GM23338 (cell line): ENCODE results near the gene LRRFIP2. TPM values are rescaled to one million over a fixed set of nuclear protein-coding genes. Genes with fewer than 3 reads are reported as not detected.

ENCODE experiments used
- ATAC-seq: fragments of 200-7000 bp; cut with Tn5 transposase; 3 replicates; pipeline ENCODE4 v1.9.1; 2020
- DNase-seq: peaks from one replicate; pipeline ENCODE4 v3.0.0-alpha.2; 2015; ENCODE audit warnings: low spot score
- H2AFZ ChIP-seq: fragments of 200-600 bp; sonication (generic); 2 replicates; pipeline ENCODE4 v1.8.0; 2016; ENCODE audit warnings: antibody characterized with exemption, mild to moderate bottlenecking, moderate library complexity
- H3F3A ChIP-seq: fragments of 200-600 bp; sonication (generic); replicated peaks from 2 replicates; pipeline ENCODE4 v1.8.0; 2017; ENCODE audit warnings: antibody characterized with exemption, mixed run types, low read depth
- H3K27ac ChIP-seq: fragments of 200-600 bp; sonication (generic); 2 replicates; pipeline ENCODE4 v1.6.1; 2016; ENCODE audit warnings: low read depth
- H3K27me3 ChIP-seq: fragments of 200-600 bp; sonication (generic); 2 replicates; pipeline ENCODE4 v1.8.0; 2016; ENCODE audit warnings: mild to moderate bottlenecking, mixed run types, moderate library complexity; ENCODE audit not compliant: insufficient read depth
- H3K36me3 ChIP-seq: fragments of 200-600 bp; sonication (generic); 2 replicates; pipeline ENCODE4 v1.8.0; 2016; ENCODE audit warnings: mild to moderate bottlenecking; ENCODE audit not compliant: insufficient read depth
- H3K4me1 ChIP-seq: fragments of 200-600 bp; sonication (generic); 2 replicates; pipeline ENCODE4 v1.8.0; 2016; ENCODE audit warnings: mild to moderate bottlenecking, moderate library complexity; ENCODE audit not compliant: insufficient read depth
- H3K4me2 ChIP-seq: fragments of 200-600 bp; sonication (generic); 2 replicates; pipeline ENCODE4 v1.7.1; 2017; ENCODE audit warnings: mixed run types
- H3K4me3 ChIP-seq: fragments of 200-600 bp; sonication (generic); 2 replicates; pipeline ENCODE4 v1.6.1; 2016; ENCODE audit warnings: mixed run types
- H3K79me2 ChIP-seq: fragments of 200-600 bp; sonication (generic); replicated peaks from 2 replicates; pipeline ENCODE4 v1.8.0; 2017; ENCODE audit warnings: mild to moderate bottlenecking; ENCODE audit not compliant: insufficient read depth
- H3K9me2 ChIP-seq: fragments of 200-600 bp; sonication (generic); 2 replicates; pipeline ENCODE4 v1.8.0; 2017; ENCODE audit not compliant: insufficient read depth
- H4K20me1 ChIP-seq: fragments of 200-600 bp; sonication (generic); replicated peaks from 2 replicates; pipeline ENCODE4 v1.8.0; 2017; ENCODE audit warnings: mild to moderate bottlenecking; ENCODE audit not compliant: insufficient read depth
- H3K27ac Mint-ChIP-seq: 2 replicates; pipeline ENCODE4 v1.8.0; 2020; ENCODE audit warnings: inconsistent platforms, mild to moderate bottlenecking, moderate library complexity, mixed read lengths
- H3K27me3 Mint-ChIP-seq: 3 replicates; pipeline ENCODE4 v1.8.0; 2022; ENCODE audit warnings: low read depth, mild to moderate bottlenecking, moderate library complexity, mixed read lengths, inconsistent platforms; ENCODE audit not compliant: insufficient read depth, poor library complexity
- H3K36me3 Mint-ChIP-seq: 3 replicates; pipeline ENCODE4 v1.8.0; 2021; ENCODE audit warnings: low read depth, mild to moderate bottlenecking, inconsistent platforms, moderate library complexity, mixed read lengths
- H3K4me1 Mint-ChIP-seq: 3 replicates; pipeline ENCODE4 v1.8.0; 2020; ENCODE audit warnings: mild to moderate bottlenecking, inconsistent platforms, mixed read lengths
- H3K4me3 Mint-ChIP-seq: 3 replicates; pipeline ENCODE4 v1.8.0; 2021; ENCODE audit warnings: moderate library complexity, mild to moderate bottlenecking, inconsistent platforms, mixed read lengths
- H3K9me3 Mint-ChIP-seq: 3 replicates; pipeline ENCODE4 v1.8.0; 2020; ENCODE audit warnings: moderate library complexity, mild to moderate bottlenecking, inconsistent platforms, mixed read lengths
- CREB1 ChIP-seq: fragments of 250-450 bp; sonication (Bioruptor Pico); IDR thresholded peaks from 2 replicates; pipeline ENCODE4 v1.5.0; 2020; ENCODE audit warnings: low read depth, mild to moderate bottlenecking, moderate library complexity
- CTCF ChIP-seq, 2 experiments: fragments of 200-600 bp in 1 of 2; sonication (generic) in 1 of 2; conservative IDR thresholded peaks; 2 replicates each; pipeline versions ENCODE4 v1.5.1 to v1.6.1; 2016 to 2017; ENCODE audit warnings: antibody characterized with exemption in 2 of 2, low read depth in 2 of 2, mild to moderate bottlenecking in 2 of 2, moderate library complexity in 1 of 2
- EZH2 ChIP-seq: fragments of 200-600 bp; sonication (generic); IDR thresholded peaks from one replicate; pipeline ENCODE4 v1.8.0; 2017; ENCODE audit warnings: antibody characterized with exemption, mild to moderate bottlenecking, low read depth; ENCODE audit not compliant: unreplicated experiment
- EZH2phosphoT487 ChIP-seq: fragments of 200-600 bp; sonication (generic); IDR thresholded peaks from one replicate; pipeline ENCODE4 v1.8.1; 2018; ENCODE audit warnings: antibody characterized with exemption; ENCODE audit not compliant: unreplicated experiment
- NANOG ChIP-seq: IDR thresholded peaks from 2 replicates; pipeline ENCODE4 v1.6.1; 2016; ENCODE audit warnings: antibody characterized with exemption, borderline replicate concordance
- REST ChIP-seq: IDR thresholded peaks from one replicate; pipeline ENCODE4 v1.6.1; 2018; ENCODE audit warnings: antibody characterized with exemption; ENCODE audit not compliant: unreplicated experiment
- STAT1 ChIP-seq: IDR thresholded peaks from one replicate; pipeline ENCODE4 v1.6.1; 2016; ENCODE audit warnings: antibody characterized with exemption; ENCODE audit not compliant: unreplicated experiment
- ZNF114 ChIP-seq: fragments of 250-450 bp; sonication (Bioruptor Pico); IDR thresholded peaks from 2 replicates; pipeline ENCODE4 v1.5.0; 2020; ENCODE audit warnings: mild to moderate bottlenecking, moderate library complexity
- polyA plus RNA-seq: library from polyadenylated mRNA; unstranded; fragments of >200 nt; fragmentation: Nextera tagmentation; extraction: Ambion mirVana; gene quantifications from 2 replicates; pipeline ENCODE4 v1.2.1, GENCODE V29; 2016
- total RNA-seq: library from RNA; depleted of rRNA; stranded (reverse); fragments of >200 nt; shearing (Covaris generic); gene quantifications from 2 replicates; pipeline ENCODE4 v1.2.3, GENCODE V29; 2014

Gene LRRFIP2
- total and polyA plus RNA-seq, 2 experiments from 2014 or later: 20.3 to 29.0 TPM

GRCh38 chr3:37131860-37132144 lies 42.6 kb downstream of the LRRFIP2 start:
- no peaks in the 10 kb centered on the region for H3K27me3 Mint-ChIP-seq
- TF ChIP-seq NANOG: no peak
- no peak overlapping the region for H3K4me3 ChIP-seq
- no peak for ATAC-seq
- H4K20me1 ChIP-seq: no peaks in the 10 kb centered on the region
- H3K27ac ChIP-seq: no peak overlapping the region
- no peak overlapping the region for H3K4me2 ChIP-seq
- no peak for DNase-seq
- no peaks in the 10 kb centered on the region for H3K9me3 Mint-ChIP-seq
- no peaks in the 10 kb centered on the region for H3K36me3 Mint-ChIP-seq
- no peak overlapping the region for H2AFZ ChIP-seq
- H3F3A ChIP-seq: no peaks in the 10 kb centered on the region
- peaks cover 10% of the 10 kb centered on the region; the same call in 1 of the 2 replicates for H3K4me1 ChIP-seq
- H3K27ac Mint-ChIP-seq: no peak overlapping the region
- no peak overlapping the region for H3K4me3 Mint-ChIP-seq
- peaks cover 10% of the 10 kb centered on the region; the same call in 2 of the 3 replicates for H3K4me1 Mint-ChIP-seq
- peaks cover 16% of the 10 kb centered on the region for H3K79me2 ChIP-seq
- no peaks in the 10 kb centered on the region for H3K27me3 ChIP-seq
- no peaks in the 10 kb centered on the region for H3K36me3 ChIP-seq
- H3K9me2 ChIP-seq: no peaks in the 10 kb centered on the region

GRCh38 chr3:37130984-37131859 lies 43.2 kb downstream of the LRRFIP2 start:
- no peak overlapping the region for H3K27ac Mint-ChIP-seq
- Histone ChIP-seq H4K20me1 (no peaks in the 10 kb centered on the region), H3K9me2 (no peaks in the 10 kb centered on the region), H3K27ac (no peak overlapping the region), H3K79me2 (peaks cover 13% of the 10 kb centered on the region), H3K4me3 (no peak overlapping the region), H3K36me3 (no peaks in the 10 kb centered on the region), H3K27me3 (no peaks in the 10 kb centered on the region), H3K4me2 (no peak overlapping the region), H3F3A (no peaks in the 10 kb centered on the region), H3K4me1 (peaks cover 10% of the 10 kb centered on the region; the same call in 1 of the 2 replicates), H2AFZ (no peak overlapping the region)
- DNase-seq (no peak), ATAC-seq (no peak)
- no peaks in the 10 kb centered on the region for H3K27me3 Mint-ChIP-seq
- peaks cover 10% of the 10 kb centered on the region; the same call in 2 of the 3 replicates for H3K4me1 Mint-ChIP-seq
- H3K36me3 Mint-ChIP-seq: no peaks in the 10 kb centered on the region
- TF ChIP-seq ZNF114: no peak
- no peak for TF ChIP-seq STAT1
- no peak for TF ChIP-seq CREB1 (CRISPR knock-in tag)
- TF ChIP-seq REST: no peak
- no peak for TF ChIP-seq CTCF (conservative IDR thresholded peaks at IDR 0.05; ENCODE audit: low read depth in 2 of 2)
- TF ChIP-seq NANOG: no peak
- no peak for TF ChIP-seq EZH2phosphoT487
- TF ChIP-seq EZH2: no peak
- no peaks in the 10 kb centered on the region for H3K9me3 Mint-ChIP-seq
- H3K4me3 Mint-ChIP-seq: no peak overlapping the region
